ES-I3 (cell line): ENCODE measurements around the gene KDM4C.

ENCODE experiments used
- H3K36me3 ChIP-seq: 2 replicates; pipeline ENCODE4 v1.6.1; 2013; ENCODE audit warnings: mild to moderate bottlenecking, low read length, control low read depth, moderate library complexity; ENCODE audit not compliant: insufficient read depth
- H3K4me1 ChIP-seq: 2 replicates; pipeline ENCODE4 v1.6.1; 2013; ENCODE audit warnings: mild to moderate bottlenecking, control low read depth, low read length; ENCODE audit not compliant: insufficient read depth
- H3K9ac ChIP-seq: 2 replicates; pipeline ENCODE4 v1.6.1; 2013; ENCODE audit warnings: low read depth, mild to moderate bottlenecking, low read length, moderate library complexity
- H3K9me3 ChIP-seq: 2 replicates; pipeline ENCODE4 v1.6.1; 2013; ENCODE audit warnings: mild to moderate bottlenecking, low read length, moderate library complexity; ENCODE audit not compliant: control insufficient read depth, insufficient read depth

The KDM4C gene

DNA sequence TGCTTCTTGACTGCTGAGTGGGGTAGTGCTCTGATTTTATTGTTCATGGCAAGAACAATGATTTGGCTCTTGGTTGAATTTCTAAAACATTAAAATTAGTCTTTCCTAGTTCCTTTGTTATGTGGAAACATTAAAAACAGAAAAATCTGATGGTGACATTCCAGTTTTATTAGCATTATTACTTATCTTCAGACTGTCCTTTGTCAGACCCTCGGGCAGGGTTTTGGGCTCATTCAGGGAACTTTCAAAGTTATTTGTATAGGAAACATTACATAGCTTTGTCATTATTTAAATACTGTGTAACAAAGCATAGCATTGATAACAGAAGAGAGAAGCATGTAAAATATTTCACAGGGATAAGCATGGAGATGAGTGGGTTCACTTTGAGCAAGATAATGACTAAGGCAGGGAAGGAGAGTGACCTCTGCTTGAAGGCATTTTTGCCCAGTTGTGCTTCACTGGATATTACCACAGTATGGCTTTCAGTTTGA, 119.9 kb downstream of the KDM4C start:
- Histone ChIP-seq H3K9me3 (no peaks in the 10 kb centered on the region; the same call in 1 of the 2 replicates), H3K36me3 (no peaks in the 10 kb centered on the region; the same call in 1 of the 2 replicates), H3K4me1 (peaks cover 3% of the 10 kb centered on the region; the same call in 1 of the 2 replicates), H3K9ac (no peak overlapping the region)

DNA sequence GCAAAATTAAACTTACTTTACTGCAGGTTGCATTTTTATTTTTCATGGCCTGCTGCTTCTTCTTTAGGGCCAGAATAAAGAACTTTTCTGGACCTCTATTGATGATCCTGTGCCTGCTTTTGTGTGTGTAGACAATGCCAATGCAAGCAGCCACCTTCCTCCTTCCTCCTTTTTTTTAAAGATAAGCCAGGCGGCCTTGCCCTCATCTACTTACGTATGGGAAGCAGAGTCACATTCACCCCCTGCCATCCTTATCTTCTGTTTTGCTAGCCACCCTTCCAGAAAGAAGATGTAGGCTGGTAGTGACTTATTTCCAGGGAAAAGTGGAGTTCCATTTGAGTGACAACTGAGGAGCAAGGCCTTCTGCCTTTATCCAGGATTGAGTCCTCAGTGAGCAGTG, 122.9 kb downstream of the KDM4C start:
- H3K4me1 ChIP-seq: no peaks in the 10 kb centered on the region
- no peaks in the 10 kb centered on the region; the same call in 1 of the 2 replicates for H3K9me3 ChIP-seq
- H3K36me3 ChIP-seq: no peaks in the 10 kb centered on the region; the same call in 1 of the 2 replicates
- no peak overlapping the region for H3K9ac ChIP-seq

DNA sequence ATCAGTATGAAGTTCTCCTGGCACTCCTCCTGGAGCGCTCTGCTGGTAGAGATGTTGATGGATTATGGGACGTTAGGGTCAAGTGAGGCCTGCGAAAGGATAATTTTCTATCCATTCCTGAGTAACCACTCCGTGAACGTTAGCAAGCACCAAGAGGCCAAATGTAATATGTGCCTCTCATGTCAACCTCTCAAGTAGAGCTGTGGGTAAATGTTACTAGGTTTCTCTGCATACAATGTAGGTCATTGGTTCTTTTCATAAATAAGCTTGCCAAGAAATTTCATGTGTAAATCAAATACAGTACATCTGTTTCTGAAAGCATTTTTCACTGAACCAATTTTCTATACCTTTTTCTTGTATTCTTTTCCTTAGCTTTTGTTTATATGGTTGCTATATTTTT, 126.3 kb downstream of the KDM4C start:
- no peaks in the 10 kb centered on the region for H3K36me3 ChIP-seq
- H3K9me3 ChIP-seq: no peaks in the 10 kb centered on the region

DNA sequence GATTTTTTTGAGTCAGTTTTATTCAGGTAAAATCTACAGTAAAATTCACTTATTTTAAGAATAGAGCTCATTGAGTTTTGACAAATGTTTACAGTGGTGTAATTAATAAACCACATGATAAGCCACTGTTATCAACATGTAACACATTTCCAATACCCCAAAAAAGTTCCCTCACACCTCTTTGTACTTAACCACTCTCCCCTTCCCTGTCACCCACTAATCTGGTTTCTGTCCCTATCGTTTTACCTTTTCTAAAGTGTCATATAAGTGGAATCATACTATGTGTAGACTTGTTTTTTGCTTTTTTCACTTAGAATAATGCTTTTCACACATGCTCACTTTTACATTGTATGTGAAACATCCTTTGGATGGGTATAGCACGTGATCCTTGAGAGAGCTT, 127.2 kb downstream of the KDM4C start:
- Histone ChIP-seq H3K9me3 (no peaks in the 10 kb centered on the region), H3K9ac (no peak overlapping the region), H3K36me3 (no peaks in the 10 kb centered on the region), H3K4me1 (no peaks in the 10 kb centered on the region)

More for the DNA sequence above, 126.3 kb downstream of the KDM4C start:
- H3K4me1 ChIP-seq: no peaks in the 10 kb centered on the region
- H3K9ac ChIP-seq: no peak overlapping the region

DNA sequence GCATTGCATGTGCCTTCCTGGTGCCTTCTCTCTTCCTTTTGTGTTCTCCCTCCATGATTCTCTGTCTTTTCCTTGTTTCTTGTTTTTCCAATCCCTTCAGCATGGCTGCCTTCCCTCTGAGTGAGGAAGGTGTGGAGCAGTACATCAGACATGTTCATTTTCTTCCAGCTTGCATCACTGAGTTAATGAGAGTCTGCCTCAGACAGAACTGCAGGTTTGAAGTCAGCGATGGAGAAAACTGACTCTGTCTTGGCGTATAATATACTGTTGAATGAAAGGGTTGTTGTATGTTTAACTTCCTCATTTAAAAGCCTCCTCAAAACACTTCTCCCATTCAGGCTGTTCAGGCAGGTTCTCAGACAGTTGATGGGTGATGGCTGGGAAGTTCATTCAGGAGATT, 129.3 kb downstream of the KDM4C start:
- no peaks in the 10 kb centered on the region for H3K9me3 ChIP-seq
- H3K9ac ChIP-seq: no peak overlapping the region
- no peaks in the 10 kb centered on the region for H3K4me1 ChIP-seq
- H3K36me3 ChIP-seq: no peaks in the 10 kb centered on the region

DNA sequence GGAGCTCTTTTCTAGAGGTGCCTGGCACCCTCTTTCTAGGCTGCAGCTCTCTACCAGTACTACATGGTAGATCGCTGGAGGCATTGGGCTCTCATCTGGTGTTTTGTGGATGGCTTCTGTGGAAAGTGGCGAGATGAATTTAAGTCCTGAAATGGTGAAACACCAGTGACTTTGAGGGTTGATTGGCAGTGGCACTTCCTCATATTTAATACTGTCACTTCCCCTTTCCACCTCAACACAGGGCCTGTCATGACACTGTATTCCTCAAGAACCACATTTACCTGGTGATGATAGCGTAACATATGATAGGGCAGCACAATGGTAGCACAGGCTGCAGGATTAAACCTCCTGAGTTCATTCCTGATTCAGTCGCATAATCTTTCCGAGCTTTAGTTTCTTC, 132.1 kb downstream of the KDM4C start:
- H3K9me3 ChIP-seq: no peaks in the 10 kb centered on the region
- no peaks in the 10 kb centered on the region for H3K36me3 ChIP-seq
- no peak overlapping the region for H3K9ac ChIP-seq
- H3K4me1 ChIP-seq: no peaks in the 10 kb centered on the region

DNA sequence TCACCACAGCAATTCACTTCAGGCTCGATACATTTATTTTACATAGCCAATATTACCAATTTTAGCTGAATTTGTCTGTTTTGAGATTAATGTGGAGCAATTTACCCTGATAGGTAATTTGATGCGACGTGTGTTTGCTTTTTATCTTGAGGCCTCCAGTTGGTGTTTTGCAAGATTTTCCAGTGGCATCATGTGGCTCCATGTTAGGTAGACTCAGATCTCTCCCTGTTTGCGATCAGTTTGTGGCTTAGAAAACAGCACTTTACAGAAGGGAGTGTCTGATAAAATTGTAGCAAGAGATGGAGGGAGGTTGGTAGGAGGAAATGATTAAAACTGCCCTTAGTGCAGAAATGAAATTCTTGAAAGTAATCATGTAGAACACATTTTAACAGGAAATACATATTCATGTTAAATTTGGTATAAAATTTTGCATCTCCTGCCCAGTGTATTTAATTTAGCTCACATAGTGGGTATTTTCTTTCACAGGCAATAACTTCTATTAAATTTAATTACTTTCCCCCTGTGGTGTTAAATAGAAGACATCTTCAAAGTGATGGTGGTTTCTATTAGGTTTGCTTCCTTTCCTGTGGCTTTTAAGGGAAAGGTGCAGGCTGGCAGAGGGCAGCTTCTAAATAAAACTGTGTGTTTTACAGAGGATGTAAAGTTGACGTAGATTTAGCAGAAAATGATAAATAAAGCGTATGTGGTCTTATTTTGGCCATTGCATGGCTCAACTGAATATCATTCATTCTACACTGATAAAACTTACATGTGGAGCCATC, 135.8 kb downstream of the KDM4C start:
- H3K9ac ChIP-seq: no peak overlapping the region
- no peaks in the 10 kb centered on the region for H3K9me3 ChIP-seq
- no peaks in the 10 kb centered on the region for H3K4me1 ChIP-seq
- H3K36me3 ChIP-seq: no peaks in the 10 kb centered on the region

DNA sequence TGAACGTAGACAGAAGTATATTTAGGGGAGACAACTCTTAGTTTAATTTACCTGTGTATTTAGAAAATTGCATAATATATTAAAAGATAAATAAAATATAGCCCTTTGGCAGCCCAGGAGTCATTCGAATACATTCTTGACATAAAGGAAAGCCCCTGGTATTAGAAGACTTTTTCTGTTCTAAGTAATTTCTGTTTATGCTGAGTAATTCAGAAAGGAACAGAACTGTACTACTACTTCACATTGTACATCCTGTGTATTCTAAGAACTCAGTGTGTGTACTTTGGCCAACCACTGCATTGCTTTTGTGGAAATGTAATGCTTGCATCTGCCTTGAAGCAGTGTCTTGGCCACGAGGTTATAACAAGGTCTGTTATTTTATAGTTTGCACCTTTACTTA, 136.4 kb downstream of the KDM4C start:
- H3K9me3 ChIP-seq: no peaks in the 10 kb centered on the region
- H3K4me1 ChIP-seq: no peaks in the 10 kb centered on the region
- no peak overlapping the region for H3K9ac ChIP-seq

DNA sequence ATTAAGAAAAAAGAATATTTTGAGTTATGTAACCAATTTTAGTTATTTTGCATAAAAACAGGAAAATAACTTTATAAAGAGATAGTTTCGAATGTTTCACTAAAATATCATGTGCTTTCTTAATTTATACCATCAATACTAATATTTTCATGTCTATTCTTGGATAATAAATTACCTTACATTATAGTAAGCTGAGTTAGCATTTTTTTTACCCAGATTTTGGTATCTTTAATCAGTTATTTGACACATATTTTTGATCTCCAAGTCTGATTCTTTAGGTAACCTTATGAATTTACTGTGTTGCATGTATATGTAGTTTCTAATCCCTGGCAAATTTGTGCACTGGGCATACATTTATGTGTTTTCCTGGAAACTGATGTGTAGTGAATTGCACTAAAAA, 138.0 kb downstream of the KDM4C start:
- no peaks in the 10 kb centered on the region for H3K9me3 ChIP-seq
- no peaks in the 10 kb centered on the region for H3K4me1 ChIP-seq
- H3K9ac ChIP-seq: no peak overlapping the region
- no peaks in the 10 kb centered on the region for H3K36me3 ChIP-seq

More for the DNA sequence above, 136.4 kb downstream of the KDM4C start:
- no peaks in the 10 kb centered on the region for H3K36me3 ChIP-seq

DNA sequence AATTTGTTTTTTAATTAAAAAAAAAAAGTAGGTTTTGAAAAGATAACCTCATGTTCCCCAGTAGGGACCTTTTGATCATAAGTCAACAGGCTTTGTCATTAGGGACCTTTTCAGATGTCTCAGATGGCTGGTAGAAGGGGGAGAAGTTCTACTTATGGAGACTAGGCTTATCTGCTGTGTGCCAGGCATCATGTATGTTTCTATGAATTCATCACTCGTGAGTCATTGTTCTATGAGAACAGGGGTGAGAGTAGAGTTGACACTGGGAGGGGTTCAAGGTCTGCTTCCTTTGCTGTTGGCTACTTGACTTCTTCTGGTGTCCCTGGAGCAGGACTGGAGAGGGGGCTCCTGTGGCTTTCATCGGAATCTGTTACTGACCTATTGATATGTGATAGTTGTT, 138.8 kb downstream of the KDM4C start:
- Histone ChIP-seq H3K36me3 (no peaks in the 10 kb centered on the region), H3K4me1 (no peaks in the 10 kb centered on the region)

DNA sequence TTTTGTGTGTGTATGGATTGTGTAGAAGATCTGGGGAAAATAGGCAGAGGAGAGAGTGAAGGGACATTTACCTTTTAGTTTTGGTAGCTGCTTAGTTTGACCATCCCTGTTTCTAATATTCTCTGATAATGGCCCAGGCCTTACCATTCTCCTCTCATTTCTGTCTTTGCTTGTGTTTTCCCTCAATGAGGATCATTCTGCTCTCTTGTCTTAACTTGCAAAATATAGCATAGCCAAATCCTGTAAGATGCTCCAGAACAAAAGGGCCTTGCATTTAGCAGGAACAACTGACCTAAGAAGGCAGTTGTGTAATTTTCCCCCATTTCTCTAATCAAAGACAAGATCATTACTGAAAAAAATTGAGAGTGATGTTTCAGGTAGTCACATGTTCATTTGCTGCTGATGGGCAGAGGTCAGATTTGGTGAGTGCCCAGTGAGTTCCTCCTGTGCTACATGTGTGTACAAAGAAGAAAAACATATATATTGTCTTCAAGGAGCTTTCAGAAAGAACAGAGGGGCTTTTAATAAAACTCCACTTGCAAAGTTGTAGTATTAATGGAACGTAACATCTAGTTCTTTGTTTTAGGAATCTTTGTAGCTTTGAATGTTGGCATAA, 139.5 kb downstream of the KDM4C start:
- Histone ChIP-seq H3K9me3 (no peaks in the 10 kb centered on the region), H3K4me1 (no peaks in the 10 kb centered on the region), H3K36me3 (no peaks in the 10 kb centered on the region), H3K9ac (no peak overlapping the region)

More for the DNA sequence above, 138.8 kb downstream of the KDM4C start:
- no peaks in the 10 kb centered on the region for H3K9me3 ChIP-seq
- no peak overlapping the region for H3K9ac ChIP-seq

DNA sequence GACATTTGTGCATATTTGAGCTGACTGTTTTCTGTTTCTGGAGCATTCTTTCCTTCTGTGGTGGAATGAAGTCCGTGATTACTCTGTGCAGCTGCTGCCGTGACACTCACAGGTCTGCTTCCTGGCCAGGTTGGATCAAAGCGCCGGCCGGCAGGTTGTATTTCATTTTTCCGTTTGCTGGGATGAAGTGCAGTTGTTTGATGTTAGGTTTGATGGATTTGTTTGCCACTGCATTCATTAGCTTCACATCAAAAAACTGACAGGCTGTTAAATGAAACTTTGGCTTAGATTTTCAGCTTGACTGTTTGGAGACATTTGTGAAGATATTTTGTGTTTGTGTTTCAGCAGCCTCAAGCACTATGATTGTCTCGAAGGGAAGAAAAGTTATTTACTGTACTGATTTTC, 140.1 kb downstream of the KDM4C start:
- Histone ChIP-seq H3K9ac (no peak overlapping the region), H3K9me3 (no peaks in the 10 kb centered on the region), H3K36me3 (no peaks in the 10 kb centered on the region), H3K4me1 (0 out of 2 replicates have a peak, but pooled peaks cover 4% of the 10 kb centered on the region)

DNA sequence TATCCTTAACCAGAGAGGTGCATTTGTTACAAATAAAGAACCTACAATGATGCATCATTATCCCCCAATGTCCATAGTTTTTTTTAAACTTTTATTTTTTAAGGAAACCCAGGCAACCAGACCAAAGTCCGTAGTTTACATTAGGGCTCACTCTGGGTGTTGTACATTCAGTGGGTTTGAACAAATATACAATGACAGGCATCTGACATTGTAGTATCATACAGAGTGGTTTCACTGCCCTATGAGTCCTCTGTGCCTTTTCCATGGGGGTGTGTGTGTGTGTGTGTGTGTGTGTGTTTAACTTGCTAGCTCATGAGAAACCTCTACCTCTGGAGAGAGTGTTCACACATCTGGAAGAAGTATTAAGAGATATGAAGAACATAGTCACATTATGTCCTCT, 141.5 kb downstream of the KDM4C start:
- H3K36me3 ChIP-seq: no peaks in the 10 kb centered on the region
- H3K9me3 ChIP-seq: no peaks in the 10 kb centered on the region
- 0 out of 2 replicates have a peak, but pooled peaks cover 4% of the 10 kb centered on the region for H3K4me1 ChIP-seq
- H3K9ac ChIP-seq: no peak overlapping the region

DNA sequence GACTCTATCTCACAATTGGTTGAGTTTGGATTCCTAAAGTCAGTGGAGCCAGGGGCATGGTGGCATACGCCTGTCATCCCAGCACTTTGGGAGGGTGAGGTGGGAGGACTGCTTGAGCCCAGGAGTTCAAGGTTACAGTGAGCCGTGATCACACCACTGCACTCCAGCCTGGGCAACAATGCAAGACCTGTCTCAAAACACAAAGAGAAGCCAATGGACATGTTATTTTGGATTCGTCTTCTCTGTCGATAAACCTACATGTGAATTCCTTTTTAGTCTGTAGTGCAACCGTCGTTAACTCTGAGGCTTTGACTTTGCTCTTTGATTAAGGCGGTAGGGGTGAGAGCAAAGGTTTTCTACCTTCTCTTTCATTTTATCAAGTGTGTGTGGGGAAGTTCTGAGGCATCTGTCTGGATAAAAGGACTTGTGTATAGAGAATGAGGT, 142.7 kb downstream of the KDM4C start:
- Histone ChIP-seq H3K9me3 (no peaks in the 10 kb centered on the region), H3K36me3 (no peaks in the 10 kb centered on the region), H3K9ac (no peak overlapping the region), H3K4me1 (0 out of 2 replicates have a peak, but pooled peaks cover 4% of the 10 kb centered on the region)

DNA sequence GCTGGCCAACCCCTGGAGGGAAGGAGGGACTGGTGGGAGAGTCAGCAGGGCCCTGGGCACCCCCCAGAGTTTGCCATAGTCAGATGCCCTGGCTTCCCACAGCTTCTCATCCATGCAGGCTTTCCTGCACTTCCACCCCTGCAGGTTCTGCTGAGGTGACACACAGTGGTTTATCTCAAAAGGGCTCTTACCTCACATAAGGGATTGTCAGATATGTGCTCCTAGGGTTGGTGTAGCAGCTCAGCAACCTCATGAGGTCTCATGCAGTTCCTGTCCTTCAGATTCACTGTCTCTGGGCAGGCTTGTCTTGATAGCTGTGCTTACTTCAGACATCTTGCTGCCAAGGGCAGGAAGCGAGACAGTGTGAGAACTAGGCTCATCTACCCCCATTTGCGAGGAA, 143.4 kb downstream of the KDM4C start:
- Histone ChIP-seq H3K4me1 (0 out of 2 replicates have a peak, but pooled peaks cover 4% of the 10 kb centered on the region), H3K9me3 (no peaks in the 10 kb centered on the region), H3K36me3 (no peaks in the 10 kb centered on the region), H3K9ac (no peak overlapping the region)
